Measurements from ENCODE around the gene SLC39A11.

DNA sequence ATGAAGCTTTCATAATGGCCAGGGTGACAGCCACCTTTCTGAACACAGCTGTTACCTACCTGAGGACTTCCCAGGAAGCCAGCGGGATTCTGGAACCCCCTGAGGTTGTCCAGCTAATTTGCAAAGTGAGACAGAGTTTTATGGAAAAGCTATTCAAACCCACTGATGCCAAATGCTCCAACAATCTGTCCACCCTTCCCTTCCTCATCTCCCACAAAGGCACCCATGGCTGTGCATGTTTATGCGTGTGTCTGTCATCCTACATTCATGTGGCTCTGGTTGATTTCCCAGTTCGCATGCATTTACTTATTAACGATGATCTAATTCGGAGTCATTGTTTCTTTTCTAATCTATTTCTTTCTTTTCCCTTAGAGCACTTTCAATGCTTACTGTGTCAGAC is 217.1 kb downstream of the SLC39A11 start:
- TF ChIP-seq, protein P1, sequence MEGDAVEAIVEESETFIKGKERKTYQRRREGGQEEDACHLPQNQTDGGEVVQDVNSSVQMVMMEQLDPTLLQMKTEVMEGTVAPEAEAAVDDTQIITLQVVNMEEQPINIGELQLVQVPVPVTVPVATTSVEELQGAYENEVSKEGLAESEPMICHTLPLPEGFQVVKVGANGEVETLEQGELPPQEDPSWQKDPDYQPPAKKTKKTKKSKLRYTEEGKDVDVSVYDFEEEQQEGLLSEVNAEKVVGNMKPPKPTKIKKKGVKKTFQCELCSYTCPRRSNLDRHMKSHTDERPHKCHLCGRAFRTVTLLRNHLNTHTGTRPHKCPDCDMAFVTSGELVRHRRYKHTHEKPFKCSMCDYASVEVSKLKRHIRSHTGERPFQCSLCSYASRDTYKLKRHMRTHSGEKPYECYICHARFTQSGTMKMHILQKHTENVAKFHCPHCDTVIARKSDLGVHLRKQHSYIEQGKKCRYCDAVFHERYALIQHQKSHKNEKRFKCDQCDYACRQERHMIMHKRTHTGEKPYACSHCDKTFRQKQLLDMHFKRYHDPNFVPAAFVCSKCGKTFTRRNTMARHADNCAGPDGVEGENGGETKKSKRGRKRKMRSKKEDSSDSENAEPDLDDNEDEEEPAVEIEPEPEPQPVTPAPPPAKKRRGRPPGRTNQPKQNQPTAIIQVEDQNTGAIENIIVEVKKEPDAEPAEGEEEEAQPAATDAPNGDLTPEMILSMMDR (conservative IDR thresholded peaks at IDR 0.05): no peak
- no peak for TF ChIP-seq EZH2 (IDR thresholded peaks at IDR 0.05; ENCODE audit: low read depth)

All from PC-9 (cell line).